HG02571 (cell line): ENCODE data around the gene EEF2KMT.
"Not testable (repeated sequence)": the region's sequence is repeated elsewhere in the genome, so short reads cannot be mapped to it uniquely, and the experiment has no call there.

Experiments used
- ATAC-seq: cut with Tn5 transposase; IDR thresholded peaks from one replicate; pipeline ENCODE4 v1.9.1; 2021; ENCODE audit warnings: mild to moderate bottlenecking, moderate library complexity; ENCODE audit not compliant: unreplicated experiment

Gene EEF2KMT

DNA sequence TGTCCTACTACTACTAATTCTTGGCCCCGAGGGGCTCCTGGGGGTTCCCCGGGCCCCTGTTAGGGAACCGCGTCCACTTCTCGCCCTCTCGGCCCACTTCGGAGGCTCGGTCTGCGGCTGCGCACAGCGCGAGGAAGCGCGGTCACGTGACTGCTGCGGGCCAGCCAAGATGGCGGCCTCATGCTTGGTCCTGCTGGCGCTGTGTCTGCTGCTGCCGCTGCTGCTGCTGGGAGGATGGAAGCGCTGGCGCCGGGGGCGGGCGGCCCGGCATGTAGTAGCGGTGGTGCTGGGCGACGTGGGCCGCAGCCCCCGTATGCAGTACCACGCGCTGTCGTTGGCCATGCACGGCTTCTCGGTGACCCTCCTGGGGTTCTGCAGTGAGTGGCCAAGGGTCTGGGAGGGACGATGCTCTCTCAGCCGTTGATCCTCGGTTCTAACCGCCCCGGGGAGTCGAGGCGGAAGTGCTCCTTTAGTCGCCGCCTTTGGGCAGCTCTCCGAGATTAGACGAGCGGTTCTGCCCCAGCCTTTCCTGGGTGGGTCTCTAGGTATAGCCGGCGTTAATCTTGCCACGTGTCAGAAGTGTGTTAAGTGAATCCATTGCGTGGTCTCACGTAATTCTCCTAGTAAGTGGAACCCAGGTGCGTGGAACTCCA lies 25.8 kb downstream of the EEF2KMT start, which contains the start of gene ALG1:
TSS of gene ALG1 (plus strand) at position 163 of the 653 bp plus-strand sequence. CDS start at position 170, 7 bp downstream.
- peak; percentile 72 for ATAC-seq

DNA sequence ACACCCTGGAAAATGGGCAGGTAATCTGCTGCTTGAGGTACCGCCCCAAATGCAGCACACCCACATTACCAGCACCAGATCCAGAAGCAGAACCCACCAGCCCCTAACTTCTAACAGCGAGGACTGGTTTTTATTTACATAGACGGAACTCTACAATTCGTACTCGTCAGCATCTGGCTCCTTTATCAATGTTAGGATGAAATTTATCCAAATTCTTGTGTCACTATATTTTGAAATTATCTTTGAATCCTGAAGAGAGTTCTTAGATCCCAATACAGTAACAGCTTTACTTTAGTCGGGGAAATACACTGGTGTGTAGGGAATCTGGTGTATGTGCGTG lies 26.3 kb downstream of the EEF2KMT start:
- no peak for ATAC-seq

DNA sequence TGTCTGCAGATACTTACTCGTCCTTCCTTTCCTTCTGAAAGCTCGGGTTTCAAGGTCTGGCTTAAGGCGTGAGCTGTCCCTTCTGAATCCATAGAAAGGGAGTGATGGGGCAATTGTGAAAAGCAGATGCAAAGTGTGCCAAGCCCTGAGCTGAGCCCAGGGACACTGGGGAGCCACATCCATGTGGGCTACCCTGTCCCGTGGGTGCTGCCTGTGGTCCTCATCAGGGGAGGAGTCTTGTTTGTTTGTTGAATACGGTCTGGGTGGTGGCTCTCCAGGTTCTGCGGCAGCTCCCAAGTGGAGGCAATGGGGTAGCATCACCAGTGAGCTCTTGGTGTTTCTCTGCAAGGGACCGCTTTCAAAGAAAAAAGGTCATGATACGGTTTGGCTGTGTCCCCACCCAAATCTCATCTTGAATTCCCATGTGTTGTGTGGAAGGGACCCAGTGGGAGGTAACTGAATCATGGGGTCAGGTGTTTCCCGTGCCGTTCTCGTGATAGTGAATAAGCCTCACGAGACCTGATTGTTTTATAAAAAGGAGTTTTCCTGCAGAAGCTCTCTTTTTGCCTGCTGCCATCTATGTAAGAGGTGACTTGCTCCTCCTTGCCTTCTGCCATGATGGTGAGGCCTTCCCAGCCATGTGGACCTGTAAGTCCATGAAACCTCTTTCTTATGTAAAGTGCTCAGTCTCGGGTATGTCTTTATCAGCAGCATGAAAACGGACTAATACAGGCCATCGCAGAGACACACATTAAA lies 27.0 kb downstream of the EEF2KMT start:
- no peak for ATAC-seq

DNA sequence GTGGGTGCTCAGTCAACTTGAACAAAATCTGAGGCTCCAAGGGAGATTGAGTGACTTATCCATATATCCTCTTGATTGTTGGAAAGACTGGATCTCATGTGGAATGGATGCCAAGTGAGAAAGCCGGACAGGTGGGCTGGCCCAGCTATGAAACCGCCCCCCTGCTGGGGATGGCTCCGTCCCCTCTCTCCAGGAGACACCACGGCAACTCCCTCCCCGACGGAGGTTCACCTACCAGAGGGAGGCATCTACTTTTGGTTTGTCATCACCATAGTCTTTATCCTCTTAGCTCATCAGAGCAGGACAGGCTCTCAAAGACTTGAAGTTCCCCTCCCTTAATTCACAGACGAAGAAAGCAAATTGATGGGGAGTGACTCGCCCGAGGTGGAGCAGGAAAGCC lies 27.7 kb downstream of the EEF2KMT start:
- no peak for ATAC-seq

DNA sequence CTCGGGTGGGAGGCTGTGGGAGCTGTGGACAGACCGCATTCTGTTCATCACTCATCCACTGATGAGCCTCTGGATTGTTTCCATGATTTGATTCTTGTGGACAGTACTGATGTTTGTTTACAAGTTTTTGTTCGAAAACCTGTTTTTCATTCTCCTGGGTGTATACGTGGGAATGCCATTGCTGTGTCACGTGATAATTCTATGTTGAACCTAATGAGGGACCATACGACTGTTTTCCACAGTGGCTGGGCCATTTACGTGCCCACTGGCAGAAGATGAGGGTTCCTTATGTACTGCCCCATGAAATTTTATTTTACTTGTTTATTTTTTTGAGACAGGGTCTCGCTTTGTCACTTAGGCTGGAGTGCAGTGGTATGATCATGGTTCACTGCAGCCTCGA lies 28.5 kb downstream of the EEF2KMT start:
- ATAC-seq = no peak

DNA sequence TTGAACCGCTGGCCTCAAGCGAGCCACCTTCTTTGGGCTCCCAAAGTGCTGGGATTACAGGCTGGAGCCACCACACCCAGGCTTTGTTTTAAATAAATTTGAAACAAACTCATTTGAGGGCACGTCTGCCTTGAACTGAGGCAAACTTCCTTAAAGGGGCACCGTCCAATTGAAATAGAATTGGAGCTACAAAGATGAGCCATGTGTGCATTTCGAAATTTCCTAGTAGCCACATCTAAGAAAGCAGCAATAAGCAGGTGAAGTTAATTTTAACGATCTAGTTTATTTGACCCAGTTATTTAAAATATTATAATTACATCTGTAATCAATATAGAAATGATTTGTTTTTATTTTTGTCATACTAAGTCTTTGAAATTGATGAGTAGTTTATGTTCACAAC lies 31.1 kb downstream of the EEF2KMT start:
- no peak for ATAC-seq

DNA sequence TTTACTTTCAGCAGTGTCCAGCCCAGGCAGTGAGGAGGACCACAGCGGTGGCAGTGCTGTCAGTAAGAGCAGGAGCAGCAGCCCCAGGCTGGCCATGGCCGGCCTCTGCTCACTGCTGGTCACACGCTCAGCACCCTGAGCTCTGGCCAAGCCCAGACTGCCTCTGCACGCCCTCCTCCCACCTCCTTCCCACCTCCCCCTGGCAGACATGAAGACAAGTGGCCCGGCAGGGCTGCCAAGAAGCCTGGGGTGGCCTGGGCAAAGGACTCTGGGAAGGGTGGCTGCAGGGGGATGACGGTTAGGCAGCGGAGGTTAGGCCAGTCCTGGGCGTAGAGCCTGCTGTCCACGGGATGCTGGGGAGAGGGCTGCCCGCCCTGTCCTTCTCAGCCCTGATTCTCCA lies 31.8 kb downstream of the EEF2KMT start, which contains the start of gene C16orf89:
TSS of gene C16orf89 (minus strand) at position 144 of the 400 bp plus-strand sequence. CDS start at position 96, 48 bp downstream.
- ATAC-seq = no peak

DNA sequence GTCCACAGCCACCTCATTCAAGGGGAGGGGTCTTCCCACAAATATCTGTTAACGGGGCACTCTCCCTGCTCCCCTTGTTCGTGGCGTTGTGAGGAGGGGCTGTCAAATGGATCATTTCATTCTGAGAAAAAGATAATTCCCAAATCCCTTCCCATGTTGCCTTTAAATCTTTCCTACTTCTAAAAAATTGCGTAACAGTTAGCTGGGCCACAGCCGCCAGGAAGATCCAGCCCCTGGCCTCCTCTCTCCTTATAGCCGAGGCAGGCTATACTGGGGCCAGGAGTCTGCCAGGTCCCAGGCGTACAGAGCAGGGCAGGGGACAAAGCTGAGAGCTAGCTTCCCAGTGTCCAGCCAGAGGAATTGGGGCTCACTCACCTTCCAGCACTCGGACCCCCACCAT lies 32.3 kb downstream of the EEF2KMT start:
- ATAC-seq = no peak

- ATAC-seq = no peak
Observed at GRCh38 chr16:5064915-5065314, 32.7 kb downstream of the EEF2KMT start.

- no peak for ATAC-seq
Observed at GRCh38 chr16:5062790-5063765, 34.5 kb downstream of the EEF2KMT start.

DNA sequence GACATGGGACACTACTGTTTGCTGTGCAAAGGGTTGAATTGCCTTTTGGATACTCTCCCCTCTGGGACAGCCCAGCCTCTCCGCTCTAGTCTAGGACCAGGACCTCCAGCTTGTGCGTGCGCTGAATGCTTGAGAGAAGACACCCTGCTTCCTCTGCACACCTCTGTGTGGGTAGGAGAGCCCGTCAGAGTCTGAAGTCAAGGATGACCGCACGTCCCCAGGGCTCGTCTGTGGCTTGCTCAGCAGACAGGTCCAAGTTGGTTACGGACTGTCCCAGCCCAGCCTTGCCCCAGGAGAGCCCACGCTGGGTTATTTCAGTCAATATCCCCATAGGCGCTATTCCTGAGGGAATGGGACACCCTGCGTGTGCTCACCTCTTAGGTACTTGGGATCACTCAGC lies 35.5 kb downstream of the EEF2KMT start:
- ATAC-seq = no peak

DNA sequence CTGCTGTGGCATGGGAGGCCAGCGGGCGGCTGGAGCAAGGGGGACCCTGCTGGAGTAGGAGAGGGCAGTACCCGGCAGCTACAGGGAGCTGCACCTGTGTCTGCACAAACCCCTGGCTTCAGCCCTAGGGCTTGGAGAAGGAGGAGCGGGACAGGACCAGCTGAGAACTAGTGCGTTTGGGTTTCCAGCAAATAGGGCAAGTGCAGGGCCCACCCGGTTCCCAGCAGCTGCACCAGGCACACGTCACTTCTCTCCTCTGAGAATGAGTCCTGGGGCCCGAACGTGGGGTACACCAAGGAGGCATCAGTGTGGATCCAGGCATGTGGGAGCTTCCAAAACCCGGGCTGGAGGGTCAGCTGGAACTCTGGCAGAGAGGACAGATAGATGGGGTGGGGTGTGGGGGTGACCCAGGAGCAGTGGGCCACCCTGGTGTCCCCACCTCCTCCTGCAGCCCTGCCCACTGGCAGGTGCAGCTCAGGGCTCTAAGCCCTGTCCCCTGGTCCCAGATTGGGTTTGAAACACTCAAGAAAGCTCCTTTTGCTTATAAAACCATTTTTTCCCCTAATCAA lies 37.4 kb downstream of the EEF2KMT start:
- no peak for ATAC-seq

DNA sequence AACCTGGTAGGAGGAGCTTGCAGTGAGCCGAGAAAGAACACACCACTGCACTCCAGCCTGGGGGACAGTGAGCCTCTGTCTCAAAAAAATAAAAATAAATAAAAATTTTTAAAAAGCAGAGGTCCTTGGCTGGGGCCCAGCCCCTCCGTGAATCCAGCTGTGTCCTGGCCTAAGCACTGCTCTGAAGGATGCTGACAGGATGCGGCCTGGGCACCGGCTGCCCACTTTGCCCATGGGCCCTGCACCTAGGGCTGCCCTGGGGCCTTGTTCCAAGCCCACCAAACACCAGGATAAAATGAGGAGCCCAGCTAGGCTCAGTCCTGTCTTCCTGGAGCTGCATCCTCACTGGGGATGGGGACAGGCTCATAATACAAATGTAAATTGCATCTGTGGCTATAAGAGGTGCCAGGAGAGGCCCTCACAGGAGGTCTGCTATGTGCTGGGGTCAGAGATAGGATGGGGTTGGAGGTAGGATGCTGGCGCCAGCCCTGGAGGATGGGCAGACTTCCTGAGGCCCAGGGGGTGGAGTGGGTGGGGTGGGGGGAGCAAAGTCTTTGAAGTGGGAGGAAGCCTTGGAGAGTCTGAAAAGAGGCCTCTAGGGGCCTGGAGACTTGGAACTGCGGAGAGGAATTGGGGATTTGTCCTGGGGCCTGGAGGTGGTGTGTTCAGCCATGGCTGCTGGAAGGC lies 38.1 kb downstream of the EEF2KMT start:
- ATAC-seq = no peak

- no peak for ATAC-seq
Observed at GRCh38 chr16:5058476-5058875, 39.1 kb downstream of the EEF2KMT start.

GRCh38 chr16:5056352-5056751 lies 41.2 kb downstream of the EEF2KMT start:
- ATAC-seq = no peak

DNA sequence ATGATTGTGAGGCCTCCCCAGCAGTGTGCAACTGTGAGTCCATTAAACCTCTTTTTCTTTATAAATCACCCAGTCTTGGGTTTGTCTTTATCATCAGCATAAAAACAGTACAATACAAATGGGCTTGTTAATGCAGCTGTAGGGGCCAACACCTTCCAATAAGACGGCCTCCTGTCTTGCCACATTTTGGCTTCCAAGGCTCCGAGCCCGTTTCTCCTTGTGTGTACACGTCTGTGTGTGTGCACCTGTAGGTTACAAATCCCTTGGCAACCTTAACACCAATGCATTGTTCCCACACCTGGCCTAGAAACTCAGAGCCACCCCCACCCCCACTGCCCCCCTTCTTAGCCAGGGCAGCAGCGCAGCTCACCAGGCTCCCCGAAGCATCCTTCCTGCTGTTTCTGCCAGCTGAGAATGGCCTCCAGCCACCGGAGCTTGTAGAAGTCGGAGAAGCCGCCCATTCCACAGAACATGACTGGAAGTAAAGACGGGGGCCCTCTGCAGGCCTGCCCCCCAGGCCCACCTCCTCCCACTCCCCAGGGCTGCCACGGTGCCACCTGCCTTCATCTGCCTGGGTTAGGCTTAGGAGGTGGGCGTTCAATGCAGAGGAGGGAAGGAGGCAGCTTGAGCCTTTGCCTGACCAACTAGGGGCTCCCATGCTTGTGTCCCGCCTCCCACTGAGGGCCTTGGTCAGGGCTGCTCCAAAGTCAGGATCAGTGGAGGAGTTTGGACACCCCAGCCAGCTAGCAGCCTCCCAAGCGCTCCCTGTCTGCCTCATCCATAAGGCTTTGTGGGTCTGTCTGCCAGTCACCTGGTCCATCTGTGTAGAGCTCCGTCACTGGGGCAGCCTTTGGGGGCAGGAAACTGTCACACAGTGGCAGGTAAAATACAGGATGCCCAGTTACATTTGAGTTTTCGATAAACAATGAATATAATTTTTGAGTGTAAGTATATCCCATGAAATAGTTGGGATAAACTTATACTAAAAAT lies 42.4 kb downstream of the EEF2KMT start:
- no peak for ATAC-seq

DNA sequence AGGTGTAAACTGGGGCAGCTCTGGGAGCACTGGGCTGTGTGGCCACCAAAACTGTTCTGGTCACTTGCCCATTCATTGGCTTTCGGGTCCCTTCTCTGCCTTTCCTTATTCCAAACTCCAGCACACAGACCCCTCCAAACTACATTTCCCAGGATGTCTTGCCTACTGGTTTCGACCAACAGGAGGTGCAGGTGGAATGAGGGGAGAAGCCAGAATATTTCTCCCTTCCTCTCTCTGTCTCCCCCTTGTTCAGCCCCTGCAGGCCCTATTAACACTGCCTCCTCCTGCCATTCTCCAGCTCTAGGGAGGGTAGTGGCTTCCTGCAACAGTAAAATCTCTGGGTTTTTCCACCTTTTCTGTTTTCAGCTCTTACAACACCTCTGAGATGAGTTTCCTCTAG lies 50.7 kb downstream of the EEF2KMT start:
- no peak for ATAC-seq

GRCh38 chr16:5045499-5046115 lies 52.0 kb downstream of the EEF2KMT start:
- no peak for ATAC-seq

DNA sequence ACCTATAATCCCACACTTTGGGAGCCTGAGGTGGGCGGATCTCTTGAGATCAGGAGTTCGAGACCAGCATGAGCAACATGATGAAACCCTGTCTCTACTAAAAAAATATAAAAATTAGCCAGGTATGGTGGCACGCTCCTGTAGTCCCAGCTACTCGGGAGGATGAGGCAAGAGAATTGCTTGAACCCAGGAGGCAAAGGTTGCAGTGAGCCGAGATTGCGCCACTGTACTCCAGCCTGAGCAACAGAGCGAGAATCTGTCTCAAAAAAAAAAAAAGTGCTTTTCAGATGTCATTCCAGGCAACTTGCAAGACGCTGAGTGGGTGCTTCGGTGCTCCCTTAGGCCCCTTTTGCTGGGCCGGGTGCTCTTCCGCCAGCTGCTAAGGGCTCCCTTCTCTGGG lies 53.0 kb downstream of the EEF2KMT start:
- ATAC-seq = not testable (repeated sequence)
